GM06990 (cell line): ENCODE measurements around the gene CHST14.

Experiments
- DNase-seq: peaks from one replicate; pipeline ENCODE4 v3.0.0-alpha.2; 2011; ENCODE audit not compliant: insufficient read length; ENCODE audit errors: extremely low read depth
- H3K27me3 ChIP-seq: replicated peaks from 2 replicates; pipeline ENCODE4 v1.6.0; 2011; ENCODE audit warnings: low read length; ENCODE audit not compliant: control insufficient read depth, insufficient read depth
- H3K36me3 ChIP-seq: 2 replicates; pipeline ENCODE4 v1.5.1; 2011; ENCODE audit warnings: low read length; ENCODE audit not compliant: control insufficient read depth, insufficient read depth
- H3K4me3 ChIP-seq: replicated peaks from 2 replicates; pipeline ENCODE4 v1.5.1; 2011; ENCODE audit warnings: low read depth, mild to moderate bottlenecking, control low read depth, low read length
- CTCF ChIP-seq: IDR thresholded peaks from 2 replicates; pipeline ENCODE4 v1.5.1; 2011; ENCODE audit warnings: low read length, control low read depth, mild to moderate bottlenecking, inconsistent platforms; ENCODE audit not compliant: insufficient read depth, poor library complexity, severe bottlenecking

CHST14 gene

GRCh38 chr15:40428185-40428584, 42.6 kb upstream of the CHST14 start:
- Histone ChIP-seq H3K27me3 (peaks cover 2% of the 10 kb centered on the region), H3K36me3 (no peaks in the 10 kb centered on the region), H3K4me3 (no peak overlapping the region)
- DNase-seq, result no peak
- no peak for TF ChIP-seq CTCF

GRCh38 chr15:40429068-40429710, 41.6 kb upstream of the CHST14 start:
- no peak for DNase-seq
- H3K36me3 ChIP-seq, result no peaks in the 10 kb centered on the region
- TF ChIP-seq CTCF, result no peak
- H3K4me3 ChIP-seq, result no peak overlapping the region
- H3K27me3 ChIP-seq, result peaks cover 2% of the 10 kb centered on the region

- TF ChIP-seq CTCF, result no peak
- no peak for DNase-seq
- Histone ChIP-seq H3K36me3 (no peaks in the 10 kb centered on the region), H3K27me3 (peaks cover 3% of the 10 kb centered on the region), H3K4me3 (no peak overlapping the region)
Observed at GRCh38 chr15:40430271-40430805, 40.4 kb upstream of the CHST14 start.

GRCh38 chr15:40435023-40435709, 35.6 kb upstream of the CHST14 start:
- Histone ChIP-seq H3K4me3 (no peak overlapping the region), H3K27me3 (peaks cover 8% of the 10 kb centered on the region), H3K36me3 (no peaks in the 10 kb centered on the region)
- TF ChIP-seq CTCF, result no peak
- no peak for DNase-seq

GRCh38 chr15:40435710-40436089, 35.1 kb upstream of the CHST14 start:
- H3K36me3 ChIP-seq, result no peaks in the 10 kb centered on the region
- H3K4me3 ChIP-seq, result no peak overlapping the region
- H3K27me3 ChIP-seq, result peaks cover 8% of the 10 kb centered on the region
- DNase-seq, result no peak
- TF ChIP-seq CTCF, result no peak
